ENCODE results near the gene CREB5.
"Not testable (repeated sequence)": the region's sequence is repeated elsewhere in the genome, so short reads cannot be mapped to it uniquely, and the experiment has no call there.

The CREB5 gene

DNA sequence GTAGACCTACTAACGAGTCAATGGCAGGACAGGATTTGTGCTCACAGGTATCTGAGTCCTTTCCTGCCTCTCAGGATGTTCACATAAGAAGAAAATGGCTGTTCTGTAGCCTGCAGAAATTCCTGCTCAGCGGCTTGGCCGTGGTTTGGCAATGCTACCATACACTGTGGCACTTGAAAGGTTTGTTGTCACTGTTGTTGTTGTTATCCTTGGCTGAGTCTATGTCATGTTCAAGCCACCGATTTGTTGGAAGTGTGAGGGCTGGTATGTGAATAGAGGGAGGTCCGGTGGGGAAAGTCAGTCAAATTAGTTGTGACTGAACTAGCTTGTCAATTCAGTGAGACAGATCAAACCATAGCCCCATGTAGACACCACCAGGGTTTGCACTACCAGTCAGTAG is 345.9 kb downstream of the CREB5 start:
- no peak for DNase-seq

DNA sequence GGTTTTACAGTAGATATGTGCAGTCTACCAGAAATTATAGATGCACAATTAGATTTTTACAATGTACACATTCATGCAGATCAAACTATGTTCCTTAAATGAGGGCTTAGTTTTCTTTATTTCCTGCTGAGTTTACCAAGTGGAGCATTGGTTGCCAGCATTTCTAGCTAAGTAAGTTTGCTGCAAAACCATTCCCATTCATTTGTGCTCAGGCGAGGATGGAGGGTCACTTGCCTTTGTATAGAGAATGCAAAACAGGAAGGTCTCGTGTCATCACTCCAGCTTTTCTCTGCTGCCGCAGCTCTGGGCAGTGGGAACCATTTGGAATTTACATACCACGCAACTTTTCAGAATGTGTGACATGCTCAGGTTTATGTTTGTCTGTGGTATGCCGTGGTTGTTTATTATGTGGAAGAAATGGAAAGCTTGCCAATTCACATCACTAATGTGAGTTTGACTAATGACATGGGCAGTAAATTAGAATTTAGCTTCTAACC is 347.2 kb downstream of the CREB5 start:
- DNase-seq = no peak

DNA sequence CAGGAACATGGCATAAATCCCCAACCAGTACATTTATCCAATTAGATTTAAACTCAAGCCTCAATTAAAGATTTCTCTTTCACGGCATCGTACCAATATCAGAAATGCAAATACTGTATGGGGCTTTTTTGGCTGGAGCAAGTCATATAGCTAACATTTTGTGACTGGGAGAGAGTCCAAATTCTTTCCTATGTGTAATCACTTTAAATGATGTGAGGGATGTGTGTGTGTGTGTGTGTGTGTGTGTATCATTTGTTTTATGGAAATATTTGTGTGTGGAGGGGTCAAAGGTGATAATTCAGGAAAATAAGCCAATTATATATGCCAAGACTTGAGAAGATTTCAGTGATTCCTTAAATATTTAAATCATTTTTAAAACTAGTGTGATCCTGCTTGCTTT is 349.2 kb downstream of the CREB5 start:
- no peak for DNase-seq

DNA sequence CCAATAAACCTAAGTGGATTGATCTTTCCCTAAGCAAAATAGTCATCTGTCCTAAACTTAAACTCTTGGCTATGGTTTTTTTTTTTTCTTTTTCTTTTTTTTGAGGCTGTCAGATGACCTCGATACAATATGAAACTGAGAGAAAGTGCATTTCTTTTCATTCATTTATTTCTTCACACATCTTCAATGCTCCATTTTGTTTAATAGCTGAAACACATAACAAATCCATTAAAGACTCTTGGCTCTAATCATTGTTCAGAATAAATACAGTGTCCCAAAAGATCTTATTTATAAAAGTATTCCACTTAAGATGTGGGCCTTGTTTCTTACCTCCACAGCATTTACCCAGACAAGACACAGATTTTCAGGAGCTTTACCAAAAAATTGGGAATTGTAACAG is 350.3 kb downstream of the CREB5 start:
- no peak for DNase-seq

DNA sequence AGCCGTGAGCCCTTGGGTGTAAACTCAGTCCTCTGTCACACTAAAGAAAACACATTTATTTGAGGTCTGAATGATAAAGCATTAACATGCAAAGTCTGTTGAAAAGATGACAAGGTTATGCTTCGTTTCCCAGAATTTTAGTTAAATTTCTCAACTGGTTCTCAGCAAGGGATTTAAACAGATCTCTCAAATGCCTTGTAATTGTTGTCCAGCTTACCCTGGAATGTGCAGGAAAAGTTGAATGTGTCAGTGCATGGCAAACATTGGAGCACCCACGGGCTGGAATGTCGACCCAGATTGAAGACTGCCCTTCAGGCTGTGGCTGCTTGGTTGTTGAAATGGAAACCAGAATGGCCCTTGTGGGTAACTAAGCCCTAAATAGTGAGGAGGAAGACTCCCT is 354.0 kb downstream of the CREB5 start:
- DNase-seq = no peak

DNA sequence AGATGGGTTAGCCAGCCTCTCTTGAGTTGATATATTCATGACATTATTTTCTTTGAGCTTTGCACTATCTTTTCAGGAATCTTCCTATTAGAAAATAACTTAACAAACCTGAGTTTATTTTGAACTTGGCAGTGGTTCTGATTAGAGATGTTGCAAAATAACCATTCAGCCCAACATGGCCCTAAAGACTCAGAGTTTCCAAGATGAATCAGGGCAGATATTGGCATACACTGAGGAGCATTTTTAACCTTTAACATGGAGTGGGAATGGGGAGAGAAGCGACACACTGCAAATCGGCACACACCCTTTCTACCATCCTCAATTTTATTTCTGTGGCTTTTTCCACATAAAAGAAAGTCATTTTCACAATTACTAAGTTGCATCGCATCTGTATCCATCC is 355.0 kb downstream of the CREB5 start:
- no peak for DNase-seq

DNA sequence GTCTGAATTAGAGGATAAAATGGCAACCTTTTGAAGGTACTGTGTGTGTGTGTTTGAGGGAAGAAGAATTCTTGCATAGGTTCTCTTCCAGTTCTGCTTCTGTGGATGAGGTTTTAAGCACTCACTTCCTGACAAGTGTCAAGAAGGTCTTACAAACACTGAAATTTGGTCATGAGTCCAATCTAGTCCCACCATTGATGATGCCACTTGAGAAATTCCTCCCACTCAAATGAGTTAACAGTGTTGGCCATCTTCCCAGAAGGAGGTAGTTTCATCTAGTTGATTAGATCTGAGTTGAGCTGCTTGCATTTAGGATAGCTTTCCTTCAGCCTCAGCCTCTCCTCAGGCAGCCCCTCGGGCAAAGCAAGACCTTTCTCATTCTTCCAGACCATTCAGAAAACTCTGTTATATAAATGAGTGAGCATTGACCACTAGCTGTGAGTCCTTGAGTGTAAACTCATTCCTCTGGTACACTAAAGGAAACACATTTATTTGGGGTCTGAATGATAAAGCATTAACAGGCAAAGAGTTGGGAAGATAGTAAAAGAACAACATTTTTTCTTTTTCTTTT is 356.3 kb downstream of the CREB5 start:
- no peak for DNase-seq

DNA sequence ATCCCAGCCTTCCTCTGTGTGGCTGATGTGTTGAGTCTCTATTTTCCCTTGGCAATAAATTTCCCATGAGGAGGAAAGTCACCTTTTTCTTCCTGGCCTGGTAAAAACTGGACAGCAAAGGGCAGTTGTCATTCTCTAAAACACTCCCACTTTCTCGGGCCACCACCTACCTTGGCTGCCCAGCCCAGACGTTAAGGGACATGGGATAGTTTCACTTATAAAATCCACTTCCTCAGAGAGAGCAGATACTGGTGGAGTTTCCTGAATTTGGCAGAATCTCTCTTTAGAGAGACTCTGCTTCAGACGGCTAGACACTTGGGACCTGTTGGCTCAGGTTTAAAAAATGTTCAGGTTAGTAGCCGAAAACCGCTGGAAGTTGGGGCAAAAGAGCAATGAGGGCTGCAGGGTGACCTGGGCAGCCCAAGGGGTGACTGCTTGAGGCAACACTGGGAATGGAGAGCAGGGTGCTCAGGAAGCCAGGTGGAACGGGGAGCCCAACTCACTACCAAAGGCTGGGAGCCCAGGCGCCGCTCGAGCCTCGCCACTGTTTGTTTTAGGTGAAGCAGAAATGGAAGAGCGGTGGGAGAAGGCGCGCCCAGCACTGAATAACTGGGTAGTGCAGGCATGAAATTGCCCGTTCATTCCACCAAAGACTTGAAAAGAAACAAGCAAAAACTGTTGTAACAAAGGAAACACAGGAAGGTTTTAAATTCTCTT is 359.7 kb downstream of the CREB5 start:
- no peak for DNase-seq

DNA sequence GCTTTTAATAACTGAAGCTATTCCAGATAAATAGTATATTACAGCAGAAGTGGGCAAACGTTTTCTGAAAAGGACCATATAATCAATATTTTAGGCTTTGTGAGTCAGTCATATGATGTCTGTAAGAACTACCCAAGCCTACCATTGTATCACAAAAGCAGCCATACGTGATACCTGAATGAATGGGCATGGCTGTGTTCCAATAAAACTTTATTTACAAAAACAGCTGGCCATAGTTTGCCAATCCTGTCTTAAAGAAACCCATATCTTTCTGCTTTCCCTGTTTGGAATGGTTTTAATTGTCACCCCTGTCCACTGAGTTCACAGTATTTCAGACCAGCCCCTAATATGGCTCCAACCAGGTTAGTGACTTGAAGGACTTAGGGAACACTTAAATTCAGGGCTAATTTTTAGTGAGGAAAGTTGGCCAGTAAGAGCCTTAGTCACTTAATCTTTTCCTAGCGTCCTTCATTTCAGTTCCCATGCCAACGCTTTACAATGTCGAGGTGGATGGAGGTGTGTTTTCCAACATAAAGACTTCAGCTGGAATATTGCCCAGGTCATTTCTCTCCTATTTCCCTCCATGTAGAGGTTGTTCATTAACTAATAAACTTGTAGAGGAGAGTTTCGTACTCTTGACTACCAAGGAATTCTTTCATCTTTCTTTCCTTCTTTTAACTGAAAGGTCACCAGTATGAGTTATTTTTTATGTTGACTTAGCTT is 361.3 kb downstream of the CREB5 start:
- no peak for DNase-seq

DNA sequence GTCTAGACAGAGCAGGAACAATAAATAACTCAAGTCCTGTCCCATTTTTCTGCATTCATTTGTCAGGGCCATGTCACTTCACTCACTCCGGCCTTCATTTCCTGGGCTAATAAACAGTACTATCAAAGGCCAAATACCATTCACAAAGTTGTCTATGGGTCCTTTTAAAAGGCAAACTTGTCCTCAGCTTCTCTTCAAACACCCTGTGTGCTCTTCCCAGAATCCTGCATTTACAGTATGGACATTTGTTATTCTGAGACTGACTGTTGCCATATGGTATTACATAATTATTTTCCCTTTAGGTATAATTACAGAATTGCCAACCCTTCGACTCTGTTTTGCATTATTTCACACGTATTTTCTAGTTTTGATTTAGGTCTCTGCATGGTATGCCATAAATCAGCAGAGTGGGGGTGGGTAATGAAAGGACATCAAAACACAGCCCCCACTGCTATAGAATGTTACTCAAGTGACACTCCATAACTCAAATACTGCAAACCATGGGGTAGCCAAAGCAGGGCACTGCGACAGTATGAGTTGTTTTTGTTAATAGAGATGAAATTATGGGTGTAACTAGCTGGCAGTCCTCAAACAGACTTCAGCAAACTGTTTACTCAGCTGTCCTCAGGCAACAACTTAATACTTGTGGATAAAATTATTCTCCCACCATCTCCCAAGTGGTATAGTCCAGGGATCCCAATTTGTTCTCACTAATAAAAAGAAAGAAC is 362.1 kb downstream of the CREB5 start:
- DNase-seq = no peak

DNA sequence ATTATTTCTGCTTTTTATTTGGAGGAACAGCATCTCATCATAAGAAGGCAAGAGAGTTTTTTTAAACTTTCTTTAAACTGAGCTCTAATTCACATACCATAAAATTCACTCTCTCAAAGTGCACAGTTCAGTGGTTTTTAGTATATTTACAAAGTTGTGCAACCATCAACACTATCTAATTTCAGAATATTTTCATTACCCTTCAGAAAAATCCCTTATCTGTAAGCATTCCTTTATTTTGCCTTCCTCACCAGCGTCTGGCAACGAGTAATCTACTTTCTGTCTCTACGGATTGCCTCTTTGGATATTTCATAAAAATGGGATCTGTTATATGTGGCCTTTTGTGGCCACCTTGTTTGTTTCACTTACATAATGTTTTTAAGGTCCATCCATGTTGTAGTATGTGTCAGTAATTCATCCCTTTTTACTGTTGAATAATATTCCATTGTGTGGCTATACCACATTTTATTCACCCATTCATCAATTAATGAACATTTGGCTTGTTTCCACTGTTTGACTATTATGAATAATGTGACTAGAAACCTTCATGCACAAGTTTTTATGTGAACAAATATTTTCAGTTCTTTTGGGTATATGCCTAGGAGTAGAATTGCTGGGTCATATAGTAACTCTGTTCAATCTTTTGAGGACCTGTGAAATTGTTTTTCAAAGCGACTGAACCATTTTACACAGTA is 364.3 kb downstream of the CREB5 start:
- no peak for DNase-seq

DNA sequence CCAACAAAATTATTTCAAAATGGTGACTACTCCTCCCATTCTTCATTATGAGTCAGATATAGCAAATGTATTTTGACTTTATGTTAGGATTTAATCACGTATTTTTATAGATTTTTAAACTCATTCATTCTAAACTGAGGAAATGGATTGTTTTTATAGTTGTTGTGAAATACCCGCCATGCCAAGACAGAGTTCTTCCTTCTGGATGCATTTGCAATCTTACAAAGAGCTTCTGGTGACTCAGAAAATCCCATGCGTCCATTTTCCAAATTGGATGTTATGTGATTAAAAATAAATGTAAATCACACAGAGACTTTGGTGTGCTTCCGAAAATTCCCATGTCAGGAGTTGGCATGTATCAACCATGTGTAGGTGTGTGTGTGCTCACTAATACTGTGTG is 366.5 kb downstream of the CREB5 start:
- DNase-seq = no peak

DNA sequence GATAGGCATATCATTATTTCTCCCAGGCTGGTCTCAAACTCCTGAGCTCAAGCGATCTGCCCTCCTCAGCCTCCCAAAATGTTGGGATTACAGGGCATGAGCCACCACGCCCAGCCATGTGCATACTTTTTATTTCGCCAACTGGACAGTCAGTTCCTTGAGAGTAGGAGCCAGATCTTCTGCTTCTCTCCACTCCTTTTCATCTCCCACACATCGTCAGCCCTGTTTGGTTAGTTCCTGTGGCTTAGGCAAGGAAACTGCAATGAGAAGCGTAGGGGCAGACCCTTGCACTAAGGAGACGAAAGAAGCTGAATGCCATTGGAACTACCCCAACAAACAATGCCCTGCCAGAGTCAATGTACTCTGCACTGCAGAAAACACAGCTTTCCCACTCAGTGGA is 367.6 kb downstream of the CREB5 start:
- no peak for DNase-seq

DNA sequence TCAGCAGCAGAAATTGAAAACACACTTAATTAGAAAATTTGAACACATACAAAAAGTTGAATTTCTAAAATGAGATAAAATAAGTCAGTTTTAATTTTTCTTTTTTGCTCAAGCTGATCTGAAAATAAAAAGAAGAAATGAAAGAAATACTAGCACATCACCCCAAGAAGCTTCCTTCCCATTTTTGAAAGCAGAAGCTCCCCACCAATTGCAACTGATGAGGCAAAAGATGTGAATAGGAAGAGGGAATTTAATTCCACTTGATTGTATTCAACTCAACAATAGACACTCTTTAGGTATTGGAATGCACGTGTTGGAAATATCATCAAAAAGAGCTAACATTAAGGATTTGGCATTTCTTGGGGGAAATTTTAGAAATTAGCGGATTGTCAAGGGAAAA is 370.0 kb downstream of the CREB5 start:
- no peak for DNase-seq

DNA sequence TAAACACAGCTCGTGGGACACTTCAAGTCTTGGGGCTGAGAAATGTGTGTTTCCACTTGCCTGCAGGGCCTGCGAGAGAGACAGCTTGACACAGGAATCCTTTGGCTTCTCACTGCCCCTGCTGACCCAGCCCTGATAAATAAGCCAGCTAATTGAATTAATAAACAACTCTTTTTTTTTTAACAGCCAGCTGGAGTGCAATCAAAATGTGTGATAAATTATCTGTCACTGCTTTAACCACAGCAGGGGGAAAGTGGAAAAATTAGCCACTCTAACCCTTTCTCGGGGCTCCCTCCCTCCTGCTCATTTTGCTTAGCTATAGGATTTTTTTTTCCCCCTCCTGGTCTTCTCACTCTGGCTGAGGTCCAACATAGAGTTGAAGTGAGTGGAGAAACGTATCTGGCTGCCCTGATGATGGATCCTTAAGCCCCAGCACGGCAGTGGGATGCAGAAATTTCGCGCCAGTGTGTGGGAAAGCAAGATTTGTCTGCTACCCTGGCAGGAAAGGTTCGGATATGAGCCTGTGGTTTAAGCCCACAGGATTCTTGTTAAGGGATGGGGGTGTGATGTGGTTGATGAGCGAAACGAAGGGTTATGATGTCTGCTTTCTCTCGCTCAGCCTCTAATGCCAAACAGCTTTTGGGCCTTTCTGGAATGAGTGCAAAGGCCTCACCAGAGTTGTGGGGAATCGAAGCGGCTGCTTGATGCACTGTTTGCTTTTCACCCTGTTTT is 372.0 kb downstream of the CREB5 start:
- no peak for DNase-seq

DNA sequence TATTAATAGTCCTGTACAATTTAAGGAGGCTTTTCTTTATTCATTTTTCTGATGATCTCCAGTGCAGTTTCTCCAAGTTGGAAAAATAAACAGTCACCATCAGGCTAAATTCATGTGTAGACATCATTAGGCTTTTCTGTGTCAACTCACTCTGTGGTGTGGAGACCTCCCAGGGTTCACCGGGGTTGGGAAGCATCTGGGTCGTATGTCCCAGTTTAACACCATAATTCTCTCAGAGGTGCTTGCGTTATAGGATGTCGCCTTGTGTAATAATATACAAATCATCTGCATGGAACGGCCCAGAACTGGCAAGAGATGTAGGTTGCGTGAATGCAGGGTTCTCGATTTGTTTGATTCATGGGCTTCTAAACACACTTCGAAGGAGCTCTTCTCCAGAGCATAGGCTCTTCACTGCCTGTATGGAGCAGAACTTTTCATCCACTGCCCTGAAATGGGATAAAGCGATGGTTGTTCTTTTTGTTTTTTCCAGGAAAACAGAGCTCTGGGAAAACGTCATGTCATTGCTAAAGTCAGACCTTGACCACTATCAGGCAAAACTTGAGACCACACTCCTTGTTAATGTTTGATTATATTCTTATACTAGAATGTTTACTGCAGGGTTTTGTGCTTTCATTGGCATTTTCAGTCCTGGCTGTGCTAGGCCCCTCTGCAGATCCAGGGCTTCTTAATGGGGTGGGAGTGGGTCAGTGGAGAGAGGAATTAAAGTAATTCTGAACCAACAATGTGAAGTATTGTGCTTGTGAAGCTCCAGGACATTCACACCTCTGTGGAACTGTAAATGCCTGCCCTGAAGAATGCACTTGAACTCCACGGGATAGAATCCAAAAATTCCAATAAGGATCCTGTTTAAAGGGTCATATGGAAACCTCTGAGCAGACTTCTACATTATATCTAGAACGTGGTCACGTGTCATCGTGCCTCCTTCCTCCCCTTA is 373.0 kb downstream of the CREB5 start:
- no peak for DNase-seq

DNA sequence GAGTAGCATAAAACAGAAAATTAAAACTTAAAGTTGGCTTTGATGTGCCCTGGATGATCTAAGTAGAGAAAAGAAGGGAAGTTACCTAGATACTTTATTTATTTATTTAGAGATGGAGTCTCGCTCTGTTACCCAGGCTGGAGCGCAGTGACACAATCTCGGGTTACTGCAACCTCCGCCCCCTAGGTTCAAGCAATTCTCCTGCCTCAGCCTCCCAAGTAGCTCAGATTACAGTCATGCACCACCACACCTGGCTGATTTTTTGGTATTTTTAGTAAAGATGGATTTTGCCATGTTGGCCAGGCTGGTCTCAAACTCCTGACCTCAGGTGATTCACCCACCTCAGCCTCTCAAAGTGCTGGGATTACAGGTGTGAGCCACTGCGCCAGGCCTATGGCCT is 373.8 kb downstream of the CREB5 start:
- DNase-seq = not testable (repeated sequence)

DNA sequence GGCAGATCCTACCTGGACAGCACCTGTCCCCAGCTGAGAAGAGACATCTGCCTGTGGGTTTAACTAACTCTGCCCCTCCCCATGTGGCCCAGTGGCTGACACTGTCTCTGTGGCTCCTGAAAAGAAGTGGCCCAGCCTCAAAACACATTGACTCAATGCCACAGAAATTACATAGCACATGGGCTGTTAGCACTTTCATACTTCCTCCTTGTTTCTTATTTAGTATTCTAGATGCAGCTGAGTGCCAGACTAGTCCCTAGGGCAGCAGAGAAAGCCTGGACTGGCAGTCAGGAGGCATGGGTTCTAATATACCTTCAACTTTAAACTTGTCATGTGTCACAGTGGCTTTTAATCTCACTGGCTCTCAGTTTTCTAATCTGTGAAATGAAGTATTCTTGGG is 374.8 kb downstream of the CREB5 start:
- no peak for DNase-seq

DNA sequence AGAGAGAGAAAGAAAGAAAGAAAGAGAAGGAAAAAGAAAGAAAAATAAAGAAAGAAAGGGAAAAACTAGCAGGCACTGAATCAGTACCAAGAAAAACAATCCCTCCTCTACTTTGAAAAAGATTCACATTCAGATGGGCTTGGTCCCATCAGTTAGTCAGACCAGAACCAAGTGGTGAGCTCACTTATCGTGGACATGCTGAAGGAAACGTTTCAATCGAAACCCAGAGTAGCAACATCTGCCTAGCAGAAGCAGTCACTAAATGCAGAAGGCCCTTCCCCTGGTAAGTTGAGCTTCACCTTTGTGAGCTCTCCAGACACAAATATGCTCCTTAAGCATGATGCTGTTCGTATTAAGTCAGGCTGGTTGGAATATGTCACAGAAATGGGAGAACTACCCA is 378.1 kb downstream of the CREB5 start:
- DNase-seq = no peak

DNA sequence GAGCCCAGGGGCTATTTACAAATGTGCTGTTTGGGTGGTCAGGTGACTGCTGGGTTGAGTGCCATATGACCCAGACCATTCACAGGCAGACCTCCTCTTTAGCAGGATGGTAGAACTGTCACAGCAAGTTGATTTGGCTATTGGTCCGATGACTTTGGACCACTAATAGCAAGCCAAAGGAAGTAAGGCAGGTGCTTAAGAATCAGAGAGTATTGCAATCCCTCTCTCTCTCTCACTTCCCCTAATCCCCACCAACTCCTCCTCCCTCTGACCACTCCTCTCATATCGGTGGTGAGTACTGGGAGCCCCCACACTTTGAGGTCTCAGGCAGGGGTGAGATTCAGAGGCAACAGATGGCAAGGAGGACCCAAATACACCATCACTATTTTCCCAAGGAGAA is 380.5 kb downstream of the CREB5 start:
- no peak for DNase-seq
